LoVo (cell line): ENCODE data around the gene CDH13.
A peak's percentile ranks its signal among the peaks of the same experiment; 100 is the strongest.

Experiments used
- DNase-seq: peaks from one replicate; pipeline ENCODE4 v3.0.0-alpha.2; 2016; ENCODE audit warnings: low spot score

CDH13 gene

GRCh38 chr16:82699711-82700495 lies 73.1 kb downstream of the CDH13 start:
- peak; percentile 34 for DNase-seq

DNA sequence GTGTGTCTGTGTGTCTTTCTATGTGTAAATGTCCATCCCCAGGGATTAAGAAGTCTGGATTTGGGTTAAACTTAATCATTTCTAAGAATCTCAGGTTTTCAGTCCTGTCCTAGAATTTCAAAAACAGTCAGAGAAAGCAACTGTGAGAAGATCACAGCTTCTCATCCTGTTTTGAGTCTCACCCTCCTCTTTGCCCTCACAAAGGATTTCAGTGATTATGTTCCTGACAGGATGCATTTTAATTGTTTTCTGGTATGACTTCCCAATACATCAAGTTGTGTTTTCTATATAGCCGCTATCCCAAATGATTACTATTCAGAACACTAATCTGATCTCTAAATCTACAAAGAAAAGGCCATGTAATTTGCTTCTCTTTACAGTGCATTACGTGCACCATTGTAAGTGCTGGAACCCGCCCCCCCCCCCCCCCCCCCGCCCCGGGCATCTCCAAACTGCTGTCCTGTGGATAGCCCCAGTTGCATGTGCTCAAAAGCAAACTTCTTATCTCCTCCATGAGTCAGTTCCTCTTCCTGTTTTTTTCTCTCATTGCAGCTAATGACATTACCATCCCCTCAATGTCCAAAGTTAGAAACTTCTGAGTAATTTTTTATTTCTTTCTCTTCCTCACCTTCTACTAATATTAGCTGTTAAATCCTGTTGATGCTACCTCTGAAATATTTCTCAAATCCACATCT lies 73.9 kb downstream of the CDH13 start:
- DNase-seq, result no peak

- DNase-seq, result no peak
Observed at GRCh38 chr16:82701442-82701955, 74.7 kb downstream of the CDH13 start.

GRCh38 chr16:82703161-82703560 lies 76.4 kb downstream of the CDH13 start:
- DNase-seq, result no peak

- DNase-seq, result no peak
Observed at GRCh38 chr16:82703871-82704768, 77.4 kb downstream of the CDH13 start.

DNA sequence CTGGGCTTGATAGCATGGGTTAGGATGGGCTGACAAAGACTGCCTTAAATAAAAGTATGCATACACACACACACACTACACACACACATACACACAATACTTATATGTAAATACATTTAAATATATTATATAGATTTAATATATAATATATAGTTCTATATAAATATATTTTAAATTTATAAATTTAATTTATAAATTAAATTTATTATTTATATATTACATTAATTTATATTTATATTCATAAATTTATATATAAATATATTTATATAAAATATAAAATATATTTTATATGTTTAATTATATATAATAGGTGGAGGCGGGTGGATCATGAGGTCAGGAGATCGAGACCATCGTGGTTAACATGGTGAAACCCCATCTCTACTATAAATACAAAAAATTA lies 83.2 kb downstream of the CDH13 start:
- DNase-seq, result no peak

GRCh38 chr16:82713778-82714177 lies 87.0 kb downstream of the CDH13 start:
- DNase-seq, result no peak

DNA sequence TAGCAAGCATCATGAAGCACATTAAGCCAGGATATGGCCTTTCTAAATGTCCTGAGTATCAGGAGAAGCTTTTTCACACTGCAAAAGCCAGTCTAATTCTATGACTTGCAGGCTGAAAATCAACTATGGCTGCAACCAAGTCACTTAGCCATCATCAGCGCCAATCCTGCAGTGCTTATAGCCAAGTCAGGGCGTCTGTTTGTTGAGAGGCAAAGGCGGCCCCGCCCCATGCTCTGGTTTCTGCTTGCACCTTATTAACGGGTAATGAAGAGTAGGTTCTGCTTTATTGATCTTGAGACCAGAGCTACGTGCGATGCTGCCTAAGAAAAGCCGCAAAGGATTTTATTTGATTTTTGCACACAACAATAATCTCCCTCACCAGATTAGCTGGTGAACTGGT lies 88.4 kb downstream of the CDH13 start:
- no peak for DNase-seq

GRCh38 chr16:82715833-82716232 lies 89.1 kb downstream of the CDH13 start:
- no peak for DNase-seq

DNA sequence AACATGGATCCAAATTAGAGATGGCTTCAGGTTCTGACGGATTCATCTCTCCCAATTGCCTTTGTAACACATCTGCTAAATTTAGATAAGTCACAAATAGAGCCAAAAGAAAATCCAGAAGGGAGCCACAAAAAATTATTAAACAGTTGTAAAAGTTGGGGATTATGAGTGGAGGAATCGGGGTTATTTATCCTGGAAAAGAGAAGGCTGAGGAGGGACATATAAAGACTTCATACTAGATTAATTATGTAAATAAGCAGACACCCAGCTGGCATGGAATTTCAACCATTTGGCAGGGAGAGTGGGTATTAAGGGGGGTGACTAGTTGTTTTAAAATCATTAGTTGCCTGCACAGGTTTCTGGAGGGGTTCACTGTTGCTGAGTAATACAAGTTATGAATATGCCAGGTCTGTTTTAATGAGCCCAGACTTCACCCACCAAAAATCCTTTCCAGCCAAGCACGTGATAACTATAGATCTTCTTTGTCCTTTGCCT lies 89.6 kb downstream of the CDH13 start:
- no peak for DNase-seq

DNA sequence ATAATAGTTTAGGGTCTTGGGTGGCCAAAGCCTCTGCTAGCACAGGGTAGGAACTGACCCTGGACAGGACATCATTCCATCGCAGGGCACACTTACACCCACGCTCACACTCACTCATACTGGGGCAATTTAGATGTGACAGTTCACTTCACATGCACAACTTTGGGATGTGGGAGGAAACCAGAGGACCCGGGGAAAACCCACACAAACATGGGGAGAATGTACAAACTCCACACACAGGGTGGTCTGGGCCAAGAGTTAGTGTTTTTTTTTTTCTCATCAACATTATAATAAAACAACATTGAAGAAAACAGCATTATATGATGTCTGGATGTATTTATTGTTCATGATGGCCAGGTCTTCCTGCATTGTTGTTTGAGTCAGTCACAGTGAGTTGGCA lies 93.6 kb downstream of the CDH13 start:
- DNase-seq, result no peak

- no peak for DNase-seq
Observed at GRCh38 chr16:82726306-82726705, 99.5 kb downstream of the CDH13 start.

DNA sequence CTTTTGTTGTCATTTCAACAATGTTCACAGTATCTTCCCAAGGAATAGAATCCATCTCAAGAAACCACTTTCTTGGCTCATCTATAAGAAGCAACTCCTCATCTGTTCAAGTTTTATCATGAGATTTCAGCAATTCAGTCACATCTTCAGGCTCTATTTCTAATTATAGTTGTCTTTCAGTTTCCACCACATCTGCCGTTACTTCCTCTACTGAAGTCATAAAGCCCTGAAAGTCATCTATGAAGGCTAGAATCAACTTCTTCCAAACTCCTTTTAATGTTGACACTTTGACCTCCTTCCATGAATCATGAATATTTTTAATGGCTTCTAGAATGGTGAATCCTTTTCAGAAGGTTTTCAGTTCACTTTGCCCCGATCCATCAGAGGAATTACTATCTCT lies 102.1 kb downstream of the CDH13 start:
- no peak for DNase-seq

DNA sequence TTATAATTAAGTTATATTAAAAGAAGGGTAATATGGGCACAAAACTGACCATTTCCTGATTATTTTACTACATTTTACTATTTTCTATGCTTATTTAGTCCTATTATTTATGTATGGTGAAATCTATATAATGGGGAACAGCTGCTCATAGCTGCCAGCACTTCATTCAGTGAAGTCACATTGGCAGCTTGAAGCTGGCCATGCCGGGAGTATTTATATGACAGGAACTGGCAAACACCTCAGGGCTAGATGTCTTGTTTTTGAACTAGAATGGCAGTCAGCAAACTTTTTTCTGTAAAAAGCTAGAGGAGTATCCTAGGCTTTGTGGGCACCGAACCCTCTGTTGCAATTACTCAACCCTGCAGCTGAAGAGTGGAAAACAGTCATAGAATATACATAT lies 104.1 kb downstream of the CDH13 start:
- DNase-seq, result no peak

DNA sequence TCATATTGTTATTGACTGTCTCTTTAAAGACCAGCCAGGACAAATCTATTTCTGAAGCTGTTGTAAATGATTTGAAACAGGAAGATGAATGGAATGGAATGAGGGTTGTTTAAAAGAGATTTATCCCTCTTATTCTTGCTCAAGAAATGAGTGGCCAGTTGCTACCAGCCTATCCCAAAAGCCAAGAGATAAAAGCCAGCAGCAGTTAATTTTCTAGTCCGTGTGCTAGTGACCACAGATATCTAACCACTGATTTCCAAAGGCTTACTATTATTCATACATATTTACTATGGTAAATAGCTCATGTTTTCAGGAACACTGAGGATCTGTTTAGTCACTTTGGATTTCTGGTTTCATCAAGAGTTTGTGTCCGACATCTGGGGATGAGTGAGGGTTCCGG lies 105.7 kb downstream of the CDH13 start:
- no peak for DNase-seq

DNA sequence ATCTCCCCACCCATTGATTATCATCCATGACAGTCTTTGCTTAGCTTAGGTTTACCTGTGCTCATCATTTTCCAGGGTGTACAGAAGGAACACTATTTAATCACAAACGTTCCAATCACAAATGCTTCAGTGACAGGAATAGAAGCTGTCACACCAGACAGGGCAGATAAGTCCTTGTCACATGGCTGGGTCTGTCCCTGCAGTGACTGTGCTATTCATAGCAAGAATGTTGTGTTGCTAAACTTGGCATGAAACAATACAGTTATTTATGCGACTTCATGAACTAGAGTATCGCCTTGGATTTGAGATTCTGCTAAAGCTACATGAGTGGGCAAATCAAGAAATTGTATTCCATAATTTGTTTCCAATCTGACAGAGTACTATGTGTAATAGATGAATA lies 108.4 kb downstream of the CDH13 start:
- no peak for DNase-seq

DNA sequence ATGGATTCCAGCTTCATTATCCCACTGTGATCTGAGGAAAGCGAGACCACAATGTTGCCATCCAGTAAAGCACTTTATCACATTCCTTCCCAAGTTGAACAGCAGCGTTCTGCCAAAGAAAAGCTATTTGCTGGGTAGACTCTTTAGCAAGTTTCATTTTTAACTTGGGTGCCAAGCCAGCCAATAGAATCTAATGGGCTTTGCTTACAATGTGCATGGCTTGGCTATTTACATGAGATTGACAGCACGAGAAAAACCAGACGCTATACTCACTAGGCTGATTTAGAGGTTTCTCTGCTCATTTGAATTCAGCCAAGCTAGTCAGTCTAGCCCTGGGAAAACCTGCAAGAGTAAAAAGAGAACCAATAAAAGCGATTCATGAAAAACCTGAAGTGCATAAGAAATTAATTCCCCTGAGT lies 108.9 kb downstream of the CDH13 start:
- no peak for DNase-seq

- DNase-seq, result no peak
Observed at GRCh38 chr16:82736224-82736623, 109.5 kb downstream of the CDH13 start.

DNA sequence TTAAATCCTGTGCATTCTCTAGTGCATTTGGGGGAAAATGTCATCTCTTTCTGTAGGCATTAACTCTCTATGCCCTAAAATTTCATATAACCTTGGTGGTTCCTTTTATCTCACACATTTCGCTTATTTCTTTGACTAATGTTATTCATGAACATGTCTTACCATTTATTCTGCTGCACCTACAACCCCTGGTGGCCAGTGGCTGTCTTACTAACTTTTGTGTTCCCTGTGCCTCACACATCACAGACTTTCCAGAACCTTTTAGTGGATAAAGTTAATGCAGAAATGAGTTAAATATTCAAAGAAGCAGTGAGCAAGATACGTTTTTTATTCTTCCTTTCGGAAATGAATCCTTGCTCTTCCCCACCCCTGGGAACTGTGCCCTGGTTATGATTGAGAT lies 111.9 kb downstream of the CDH13 start:
- no peak for DNase-seq

DNA sequence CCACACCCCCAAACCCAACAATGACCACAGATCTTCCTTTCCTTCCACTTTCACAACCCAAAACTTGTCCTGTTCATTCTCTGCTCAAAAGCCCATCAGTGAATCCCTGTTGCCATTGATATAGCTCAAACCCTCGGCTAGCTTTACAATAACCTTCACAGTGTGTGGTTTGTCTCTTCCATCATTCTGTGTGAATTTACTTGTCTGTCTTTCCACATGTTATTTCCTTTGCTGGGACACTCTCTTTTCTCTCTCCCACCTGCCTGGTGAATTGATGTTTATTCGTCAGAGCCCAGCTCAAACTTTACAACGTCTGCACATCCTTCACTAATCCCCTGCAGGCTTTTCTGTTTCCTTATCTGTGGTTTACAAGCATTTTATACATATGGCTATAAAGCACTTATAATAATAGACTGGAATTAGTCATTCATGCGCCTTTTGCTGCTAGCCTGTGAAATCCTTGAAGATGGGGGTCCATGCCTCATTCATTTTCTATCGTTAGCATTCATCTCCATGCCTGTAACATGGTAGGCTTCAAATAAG lies 114.4 kb downstream of the CDH13 start:
- DNase-seq, result no peak

DNA sequence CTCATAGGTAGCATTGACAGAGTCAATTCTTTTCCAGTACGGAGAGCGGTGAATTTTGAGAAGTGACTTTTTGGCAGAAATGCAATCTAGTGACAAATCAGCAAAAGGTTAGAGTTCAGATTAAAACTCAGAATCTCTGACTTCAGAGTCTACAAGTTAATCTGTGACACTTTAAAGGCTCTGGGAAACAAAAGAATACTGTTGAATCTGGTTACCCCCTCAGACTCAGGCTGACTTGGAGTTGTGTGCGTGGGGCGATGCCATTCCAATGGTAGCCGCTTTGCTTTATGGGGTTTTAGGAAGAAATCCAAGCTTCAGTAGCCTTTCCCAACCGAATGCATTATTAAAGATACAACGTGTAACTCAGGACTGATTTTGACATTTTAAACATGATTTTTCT lies 118.2 kb downstream of the CDH13 start:
- DNase-seq, result no peak

GRCh38 chr16:82748026-82748425 lies 121.3 kb downstream of the CDH13 start:
- no peak for DNase-seq
